SIG-M5 treated with dmso at 0.1 percent for 504 hours (cell line): ENCODE measurements around the gene BYSL.

Source experiments
- DNase-seq: peaks from one replicate; lab custom pipeline; 2025; ENCODE audit not compliant: unreplicated experiment; lab: John Stamatoyannopoulos, UW

BYSL gene

GRCh38 chr6:41914343-41914742, 7.0 kb upstream of the BYSL start:
- DNase-seq = no peak

- DNase-seq = no peak
Measured at GRCh38 chr6:41914869-41915530, 6.3 kb upstream of the BYSL start.

GRCh38 chr6:41917528-41917927, 3.8 kb upstream of the BYSL start:
- DNase-seq = no peak

GRCh38 chr6:41921712-41921998, 356 bp downstream of the BYSL start:
- DNase-seq = no peak

GRCh38 chr6:41922154-41922553, 855 bp downstream of the BYSL start:
- DNase-seq = no peak

GRCh38 chr6:41927253-41927652, 6.0 kb downstream of the BYSL start:
- DNase-seq = no peak

- DNase-seq = no peak
Measured at GRCh38 chr6:41929924-41930323, 8.6 kb downstream of the BYSL start.

GRCh38 chr6:41931792-41932191, 10.5 kb downstream of the BYSL start:
- no peak for DNase-seq

- DNase-seq = no peak
Measured at GRCh38 chr6:41932378-41932777, 11.1 kb downstream of the BYSL start.

- DNase-seq = peak; percentile 60
Measured at GRCh38 chr6:41934278-41935192, 13.2 kb downstream of the BYSL start.

GRCh38 chr6:41935193-41935574, 13.9 kb downstream of the BYSL start:
- peak; percentile 7 for DNase-seq

GRCh38 chr6:41935685-41936072, 14.4 kb downstream of the BYSL start:
- DNase-seq = no peak

GRCh38 chr6:41936073-41936837, 15.0 kb downstream of the BYSL start:
- peak; percentile 99 for DNase-seq

- no peak for DNase-seq
Measured at GRCh38 chr6:41937472-41937860, 16.2 kb downstream of the BYSL start.

GRCh38 chr6:41937861-41938574, 16.7 kb downstream of the BYSL start:
- DNase-seq = peak; percentile 95

- peak; percentile 53 for DNase-seq
Measured at GRCh38 chr6:41938590-41939175, 17.4 kb downstream of the BYSL start.

- DNase-seq = peak; percentile 94
Measured at GRCh38 chr6:41939176-41939847, 18.0 kb downstream of the BYSL start.

- peak; percentile 51 for DNase-seq
Measured at GRCh38 chr6:41939848-41940758, 18.8 kb downstream of the BYSL start.

- DNase-seq = peak; percentile 76
Measured at GRCh38 chr6:41940759-41941279, 19.5 kb downstream of the BYSL start.
